A673 (cell line): ENCODE data around the gene DPM1. TPM values are rescaled to one million over a fixed set of nuclear protein-coding genes. Genes with fewer than 3 reads are reported as not detected.

Experiments used
- BruUV-seq: library from RNA; stranded (reverse); fragments of 400-500 nt; replicated peaks from 2 replicates; lab custom pipeline; 2021; lab: Mats Ljungman, UMichigan
- CTCF ChIA-PET: fragments of 300-600 bp; sonication (Branson Sonifier 250); formaldehyde crosslinking; loops from one replicate; lab custom pipeline; 2022; ENCODE audit warnings: antibody characterized with exemption; lab: Charles Lee
- POLR2A ChIA-PET: fragments of 300-600 bp; sonication (Branson Sonifier 250); formaldehyde crosslinking; loops from one replicate; lab custom pipeline; 2022; ENCODE audit warnings: antibody characterized with exemption; ENCODE audit not compliant: low non-redundant PET; lab: Charles Lee
- DNase-seq: peaks from one replicate; pipeline ENCODE4 v3.0.0-alpha.2; 2015; ENCODE audit warnings: low spot score
- H3K27ac ChIP-seq: fragments of 200-600 bp; sonication (generic); 2 replicates; pipeline ENCODE4 v1.5.1; 2016; ENCODE audit warnings: mixed run types, low read depth, mild to moderate bottlenecking, mixed read lengths, antibody characterized with exemption, low read length; ENCODE audit not compliant: poor library complexity, severe bottlenecking
- H3K27me3 ChIP-seq: fragments of 200-600 bp; sonication (generic); replicated peaks from 2 replicates; pipeline ENCODE4 v1.6.1; 2017; ENCODE audit warnings: mixed run types, low read depth, mild to moderate bottlenecking, mixed read lengths, antibody characterized with exemption, low read length; ENCODE audit not compliant: insufficient read depth, poor library complexity
- H3K36me3 ChIP-seq: fragments of 200-600 bp; sonication (generic); 2 replicates; pipeline ENCODE4 v1.6.1; 2016; ENCODE audit warnings: mixed run types, mild to moderate bottlenecking, mixed read lengths, antibody characterized with exemption, low read length; ENCODE audit not compliant: insufficient read depth, poor library complexity, severe bottlenecking
- H3K4me1 ChIP-seq: fragments of 200-600 bp; sonication (generic); 2 replicates; pipeline ENCODE4 v1.6.1; 2017; ENCODE audit warnings: mixed run types, mild to moderate bottlenecking, mixed read lengths, antibody characterized with exemption, low read length; ENCODE audit not compliant: insufficient read depth, poor library complexity, severe bottlenecking
- H3K4me3 ChIP-seq: fragments of 200-600 bp; sonication (generic); 2 replicates; pipeline ENCODE4 v1.5.1; 2016; ENCODE audit warnings: low read depth, mixed run types, mild to moderate bottlenecking, mixed read lengths, low read length; ENCODE audit not compliant: poor library complexity, severe bottlenecking
- H3K9me3 ChIP-seq: fragments of 200-600 bp; sonication (generic); 2 replicates; pipeline ENCODE4 v1.6.1; 2016; ENCODE audit warnings: mixed run types, low read depth, mild to moderate bottlenecking, mixed read lengths, antibody characterized with exemption, low read length; ENCODE audit not compliant: poor library complexity, severe bottlenecking
- EZH2 ChIP-seq: fragments of 200-600 bp; sonication (generic); IDR thresholded peaks from 2 replicates; pipeline ENCODE4 v1.6.1; 2017; ENCODE audit warnings: borderline replicate concordance, low read depth, mild to moderate bottlenecking, mixed read lengths, antibody characterized with exemption, low read length; ENCODE audit not compliant: poor library complexity, severe bottlenecking
- intact Hi-C: fragments of 100-400 bp; cut with micrococcal nuclease; formaldehyde crosslinking; loops from one replicate; pipeline ENCODE4 v1.10.0; 2022; ENCODE audit not compliant: unreplicated experiment
- total RNA-seq: library from RNA; stranded (reverse); gene quantifications from 2 replicates; pipeline ENCODE4 v1.2.3, GENCODE V29; 2021
- TF ChIP-seq, protein P1 (sequence below): fragments of 300-800, 200-600 bp; sonication (generic); conservative IDR thresholded peaks from 2 replicates; pipeline ENCODE4 v1.5.1; 2017; ENCODE audit warnings: low read depth, mild to moderate bottlenecking, antibody characterized with exemption, low read length, moderate library complexity, mixed read lengths

DPM1 gene
- total RNA-seq, 1 experiment from 2014 or later: 65.5 TPM

DNA sequence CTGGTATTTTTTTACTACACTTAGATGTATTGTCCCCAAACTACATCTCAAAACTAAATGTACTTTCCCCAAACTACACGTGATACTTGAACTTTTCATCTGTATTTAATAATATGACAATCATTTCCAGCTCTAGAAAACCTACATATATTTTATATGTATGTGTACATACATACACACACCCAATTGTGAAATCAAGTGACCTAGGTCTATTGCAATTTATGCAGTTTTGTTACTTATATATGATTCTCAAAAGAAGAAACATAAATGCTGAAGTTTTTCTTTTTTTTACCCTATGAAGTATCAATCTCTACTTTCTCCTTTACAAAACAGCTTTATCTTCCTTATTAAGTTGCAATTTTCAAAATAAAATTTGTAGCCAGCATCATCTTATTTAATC is 31.8 kb downstream of the DPM1 start:
- CTCF ChIA-PET: no interaction called here
- DNase-seq: no peak
- BruUV-seq: no TSS peak
- POLR2A ChIA-PET: interaction anchor here (0.6 kb wide), 1 partner anchor 112 kb away, joined by 3 read pairs; no protein-coding TSS in a partner anchor
- TF ChIP-seq, protein P1, sequence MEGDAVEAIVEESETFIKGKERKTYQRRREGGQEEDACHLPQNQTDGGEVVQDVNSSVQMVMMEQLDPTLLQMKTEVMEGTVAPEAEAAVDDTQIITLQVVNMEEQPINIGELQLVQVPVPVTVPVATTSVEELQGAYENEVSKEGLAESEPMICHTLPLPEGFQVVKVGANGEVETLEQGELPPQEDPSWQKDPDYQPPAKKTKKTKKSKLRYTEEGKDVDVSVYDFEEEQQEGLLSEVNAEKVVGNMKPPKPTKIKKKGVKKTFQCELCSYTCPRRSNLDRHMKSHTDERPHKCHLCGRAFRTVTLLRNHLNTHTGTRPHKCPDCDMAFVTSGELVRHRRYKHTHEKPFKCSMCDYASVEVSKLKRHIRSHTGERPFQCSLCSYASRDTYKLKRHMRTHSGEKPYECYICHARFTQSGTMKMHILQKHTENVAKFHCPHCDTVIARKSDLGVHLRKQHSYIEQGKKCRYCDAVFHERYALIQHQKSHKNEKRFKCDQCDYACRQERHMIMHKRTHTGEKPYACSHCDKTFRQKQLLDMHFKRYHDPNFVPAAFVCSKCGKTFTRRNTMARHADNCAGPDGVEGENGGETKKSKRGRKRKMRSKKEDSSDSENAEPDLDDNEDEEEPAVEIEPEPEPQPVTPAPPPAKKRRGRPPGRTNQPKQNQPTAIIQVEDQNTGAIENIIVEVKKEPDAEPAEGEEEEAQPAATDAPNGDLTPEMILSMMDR: no peak
- no peak for TF ChIP-seq EZH2
- intact Hi-C loops: loop anchor here (5.0 kb wide), 2 partner anchors 109 to 134 kb away; no protein-coding TSS in a partner anchor
- H3K36me3 ChIP-seq: peaks cover 61% of the 10 kb centered on the region
- H3K27ac ChIP-seq: no peak overlapping the region
- no peaks in the 10 kb centered on the region for H3K27me3 ChIP-seq
- H3K9me3 ChIP-seq: no peaks in the 10 kb centered on the region
- H3K4me1 ChIP-seq: peaks cover 33% of the 10 kb centered on the region
- no peak overlapping the region for H3K4me3 ChIP-seq

DNA sequence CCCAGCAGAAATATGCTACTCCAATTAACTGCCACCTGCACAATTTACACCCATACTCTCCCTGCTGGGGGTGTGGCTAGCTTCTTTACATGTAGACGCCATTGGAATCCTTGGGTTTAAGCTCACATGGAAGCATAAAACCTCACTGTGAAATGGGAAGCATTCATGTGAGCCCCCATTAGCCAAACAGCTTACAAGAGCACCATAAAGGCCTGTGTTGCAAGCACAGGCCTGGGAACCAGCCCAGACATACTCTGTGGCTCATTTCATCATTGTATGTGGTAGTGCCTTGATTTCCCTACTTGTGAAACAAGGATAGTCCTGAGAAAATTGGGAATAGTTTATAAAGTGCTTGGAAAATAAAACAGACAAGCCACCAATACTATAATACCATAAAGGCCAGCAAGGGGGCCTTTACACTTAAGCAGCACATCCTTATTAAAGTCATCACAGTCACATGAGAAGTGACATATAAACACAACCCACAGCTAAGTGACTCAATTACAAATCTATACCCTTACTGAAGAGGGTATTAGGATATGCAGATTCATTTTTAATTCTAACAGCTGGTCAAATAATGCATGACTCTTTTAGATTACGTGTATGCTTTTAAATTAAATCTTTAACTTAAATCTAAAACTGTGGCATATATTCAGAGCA is 33.9 kb downstream of the DPM1 start:
- no TSS peak for BruUV-seq
- H3K4me1 ChIP-seq: peaks cover 37% of the 10 kb centered on the region
- DNase-seq: no peak
- H3K36me3 ChIP-seq: peaks cover 61% of the 10 kb centered on the region
- intact Hi-C loops: no loop called here
- H3K27ac ChIP-seq: no peak overlapping the region
- ChIA-PET POLR2A (no interaction called here), CTCF (no interaction called here)
- H3K9me3 ChIP-seq: no peaks in the 10 kb centered on the region
- no peak for TF ChIP-seq EZH2
- TF ChIP-seq, protein P1: no peak
- no peak overlapping the region for H3K4me3 ChIP-seq
- no peaks in the 10 kb centered on the region for H3K27me3 ChIP-seq

DNA sequence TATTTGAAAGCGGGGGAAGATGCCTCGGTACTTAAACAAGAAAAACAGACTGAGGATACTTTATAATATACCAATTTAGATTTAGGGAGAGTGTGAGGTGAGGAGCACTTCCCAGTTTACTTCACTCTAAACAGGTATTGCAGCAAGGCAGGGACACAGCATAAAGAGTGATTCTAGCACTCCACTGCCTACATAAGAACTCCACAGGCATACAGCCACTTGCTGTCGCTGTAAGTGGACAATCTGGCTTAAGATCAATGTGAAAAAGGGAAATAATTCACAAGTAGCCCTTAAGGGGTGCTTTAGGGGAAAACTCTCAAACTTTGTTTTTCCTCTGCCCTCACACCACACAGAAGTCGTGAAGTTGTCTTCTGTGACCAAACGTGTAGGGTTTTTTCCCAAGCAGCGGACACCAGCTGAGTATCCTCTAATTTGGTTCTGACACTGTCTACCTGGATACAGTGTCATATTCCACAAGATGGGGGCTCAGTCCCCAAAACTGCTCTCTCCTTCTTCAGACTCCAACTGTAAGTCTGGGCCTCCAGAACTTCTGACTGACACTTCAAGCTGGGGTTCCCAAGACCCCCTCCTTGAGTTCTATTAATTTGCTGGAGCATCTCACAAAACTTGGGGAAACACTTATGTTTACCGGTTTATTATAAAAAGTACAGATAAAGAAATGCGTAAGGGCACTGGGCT is 36.4 kb downstream of the DPM1 start:
- no peak for DNase-seq
- no peak for TF ChIP-seq EZH2
- TF ChIP-seq, protein P1: no peak
- intact Hi-C loops: no loop called here
- ChIA-PET POLR2A (no interaction called here), CTCF (no interaction called here)
- no TSS peak for BruUV-seq
- Histone ChIP-seq H3K9me3 (no peaks in the 10 kb centered on the region), H3K27me3 (no peaks in the 10 kb centered on the region), H3K36me3 (peaks cover 39% of the 10 kb centered on the region), H3K27ac (no peak overlapping the region), H3K4me1 (peaks cover 35% of the 10 kb centered on the region), H3K4me3 (no peak overlapping the region)
